Measurements from ENCODE around the gene NLGN4X. TPM values are rescaled to one million over a fixed set of nuclear protein-coding genes. Genes with fewer than 3 reads are reported as not detected.
A peak's percentile ranks its signal among the peaks of the same experiment; 100 is the strongest.

NLGN4X gene
- total RNA-seq, 1 donor from 2014 or later: 4.5 TPM

GRCh38 chrX:6021316-6022091 is 207.2 kb downstream of the NLGN4X start:
- Histone ChIP-seq H3K4me3 (no peak overlapping the region), H3K36me3 (no peaks in the 10 kb centered on the region), H3K27ac (replicated peaks) (no peak overlapping the region), H3K9me3 (replicated peaks) (no peaks in the 10 kb centered on the region), H3K4me1 (no peaks in the 10 kb centered on the region), H3K27me3 (ENCODE audit: low read depth) (no peaks in the 10 kb centered on the region)
- TF ChIP-seq CTCF (IDR thresholded peaks at IDR 0.05; ENCODE audit: borderline replicate concordance): peak; percentile 54
- intact Hi-C loops (cut with micrococcal nuclease): no loop called here
- no peak for DNase-seq

GRCh38 chrX:6019076-6019475 is 209.6 kb downstream of the NLGN4X start:
- TF ChIP-seq CTCF (IDR thresholded peaks at IDR 0.05; ENCODE audit: borderline replicate concordance): no peak
- Histone ChIP-seq H3K4me3 (no peak overlapping the region), H3K36me3 (no peaks in the 10 kb centered on the region), H3K4me1 (no peaks in the 10 kb centered on the region), H3K27ac (replicated peaks) (no peak overlapping the region), H3K27me3 (ENCODE audit: low read depth) (no peaks in the 10 kb centered on the region), H3K9me3 (replicated peaks) (no peaks in the 10 kb centered on the region)
- intact Hi-C loops (cut with micrococcal nuclease): no loop called here
- no peak for DNase-seq

- Histone ChIP-seq H3K36me3 (no peaks in the 10 kb centered on the region), H3K27ac (replicated peaks) (no peak overlapping the region), H3K27me3 (ENCODE audit: low read depth) (no peaks in the 10 kb centered on the region), H3K9me3 (replicated peaks) (no peaks in the 10 kb centered on the region), H3K4me3 (no peak overlapping the region), H3K4me1 (no peaks in the 10 kb centered on the region)
- intact Hi-C loops (cut with micrococcal nuclease): no loop called here
- no peak for DNase-seq
- no peak for TF ChIP-seq CTCF (IDR thresholded peaks at IDR 0.05; ENCODE audit: borderline replicate concordance)
Observed at GRCh38 chrX:6015423-6015822, 213.2 kb downstream of the NLGN4X start.

- Histone ChIP-seq H3K36me3 (no peaks in the 10 kb centered on the region), H3K27me3 (ENCODE audit: low read depth) (no peaks in the 10 kb centered on the region), H3K4me3 (no peak overlapping the region), H3K9me3 (replicated peaks) (no peaks in the 10 kb centered on the region), H3K27ac (replicated peaks) (no peak overlapping the region), H3K4me1 (no peaks in the 10 kb centered on the region)
- no peak for TF ChIP-seq CTCF (IDR thresholded peaks at IDR 0.05; ENCODE audit: borderline replicate concordance)
- DNase-seq: no peak
- intact Hi-C loops (cut with micrococcal nuclease): no loop called here
Observed at GRCh38 chrX:6012357-6012756, 216.3 kb downstream of the NLGN4X start.

GRCh38 chrX:6005856-6006255 is 222.8 kb downstream of the NLGN4X start:
- intact Hi-C loops (cut with micrococcal nuclease): no loop called here
- H3K36me3 ChIP-seq: no peaks in the 10 kb centered on the region
- no peak for TF ChIP-seq CTCF (IDR thresholded peaks at IDR 0.05; ENCODE audit: borderline replicate concordance)
- no peak overlapping the region for H3K4me3 ChIP-seq
- no peaks in the 10 kb centered on the region for H3K27me3 ChIP-seq (ENCODE audit: low read depth)
- H3K9me3 ChIP-seq (replicated peaks): no peaks in the 10 kb centered on the region
- no peak for DNase-seq
- H3K4me1 ChIP-seq: no peaks in the 10 kb centered on the region
- H3K27ac ChIP-seq (replicated peaks): no peak overlapping the region
